ENCODE results near the gene USP32. TPM values are rescaled to one million over a fixed set of nuclear protein-coding genes. Genes with fewer than 3 reads are reported as not detected.

Gene USP32
- total and polyA plus RNA-seq, 2 donors from 2014 or later = 14.6 to 53.1 TPM

DNA sequence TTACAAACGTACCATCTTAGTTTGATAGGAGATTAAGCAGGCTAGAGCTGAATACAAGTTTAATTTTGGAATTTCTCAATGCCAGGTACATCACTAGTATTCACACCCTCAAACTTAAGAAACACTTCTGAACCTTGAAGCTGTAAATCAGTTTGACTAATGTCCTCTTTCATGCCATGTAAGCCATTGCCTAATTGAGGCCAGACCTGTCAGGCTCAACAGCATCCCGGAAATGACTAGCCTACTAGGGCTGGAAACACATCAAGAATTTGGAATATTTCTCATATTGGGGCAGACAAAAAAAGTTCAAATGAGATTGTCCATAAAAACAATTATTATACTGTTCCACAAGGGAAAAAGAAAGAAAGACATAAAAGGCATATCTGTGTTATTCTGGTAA lies 1.7 kb downstream of the USP32 start:
- H3K4me3 ChIP-seq (ENCODE audit: low read length in 3 of 3) = peak overlapping the region; percentile 77 to 96 (median 94)
- DNase-seq = peak in 2 of 5 donors; percentile 14 to 39
- H3K9ac ChIP-seq (ENCODE audit: low read length in 3 of 3) = peak overlapping the region in 1 of 3 donors; percentile 69
- TF ChIP-seq, protein P1, sequence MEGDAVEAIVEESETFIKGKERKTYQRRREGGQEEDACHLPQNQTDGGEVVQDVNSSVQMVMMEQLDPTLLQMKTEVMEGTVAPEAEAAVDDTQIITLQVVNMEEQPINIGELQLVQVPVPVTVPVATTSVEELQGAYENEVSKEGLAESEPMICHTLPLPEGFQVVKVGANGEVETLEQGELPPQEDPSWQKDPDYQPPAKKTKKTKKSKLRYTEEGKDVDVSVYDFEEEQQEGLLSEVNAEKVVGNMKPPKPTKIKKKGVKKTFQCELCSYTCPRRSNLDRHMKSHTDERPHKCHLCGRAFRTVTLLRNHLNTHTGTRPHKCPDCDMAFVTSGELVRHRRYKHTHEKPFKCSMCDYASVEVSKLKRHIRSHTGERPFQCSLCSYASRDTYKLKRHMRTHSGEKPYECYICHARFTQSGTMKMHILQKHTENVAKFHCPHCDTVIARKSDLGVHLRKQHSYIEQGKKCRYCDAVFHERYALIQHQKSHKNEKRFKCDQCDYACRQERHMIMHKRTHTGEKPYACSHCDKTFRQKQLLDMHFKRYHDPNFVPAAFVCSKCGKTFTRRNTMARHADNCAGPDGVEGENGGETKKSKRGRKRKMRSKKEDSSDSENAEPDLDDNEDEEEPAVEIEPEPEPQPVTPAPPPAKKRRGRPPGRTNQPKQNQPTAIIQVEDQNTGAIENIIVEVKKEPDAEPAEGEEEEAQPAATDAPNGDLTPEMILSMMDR (IDR thresholded peaks at IDR 0.05; ENCODE audit: borderline replicate concordance, extremely low read depth, insufficient read depth) = no peak
- H3K9me3 ChIP-seq (ENCODE audit: control insufficient read depth in 2 of 3, insufficient read depth in 1 of 3, low read length in 3 of 3) = no peaks in the 10 kb centered on the region
- no peak for FAIRE-seq
- H3K27me3 ChIP-seq (ENCODE audit: control insufficient read depth, insufficient read depth, low read length) = no peaks in the 10 kb centered on the region
- intact Hi-C loops (cut with DNase I) = no loop called here
- peaks cover 0 to 9% (median 6%) of the 10 kb centered on the region in 3 donors for H3K4me1 ChIP-seq (ENCODE audit: control insufficient read depth in 2 of 3, insufficient read depth in 2 of 3, low read depth in 1 of 3, low read length in 3 of 3)
- H3K27ac ChIP-seq (ENCODE audit: low read depth in 2 of 2, low read length in 2 of 2) = no peak overlapping the region
- no peaks in the 10 kb centered on the region for H3K36me3 ChIP-seq (ENCODE audit: control insufficient read depth in 2 of 3, insufficient read depth in 3 of 3, low read length in 3 of 3)

DNA sequence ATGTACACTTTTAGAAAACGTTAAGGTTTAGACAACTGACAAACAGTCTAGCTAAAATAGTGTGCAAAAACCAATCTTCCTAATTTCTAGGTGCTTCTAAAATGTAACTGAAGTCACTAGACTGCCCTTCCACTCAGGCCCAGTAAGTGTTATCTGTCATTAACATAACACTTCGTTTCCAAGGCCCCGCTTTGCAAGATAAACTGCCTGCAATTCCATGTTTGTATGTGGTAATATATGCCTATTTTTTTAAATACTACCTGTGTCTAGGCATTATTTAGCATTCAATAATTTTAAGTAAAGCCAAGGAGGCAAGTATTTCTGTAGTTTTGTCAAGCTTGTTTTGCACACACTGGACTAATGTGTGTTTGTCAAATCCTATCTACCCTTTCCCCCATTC lies 3.2 kb downstream of the USP32 start:
- Histone ChIP-seq H3K4me1 (ENCODE audit: control insufficient read depth in 2 of 3, insufficient read depth in 2 of 3, low read depth in 1 of 3, low read length in 3 of 3) (peaks cover 0 to 7% (median 6%) of the 10 kb centered on the region in 3 donors), H3K36me3 (ENCODE audit: control insufficient read depth in 2 of 3, insufficient read depth in 3 of 3, low read length in 3 of 3) (no peaks in the 10 kb centered on the region), H3K27ac (ENCODE audit: low read depth in 2 of 2, low read length in 2 of 2) (no peak overlapping the region), H3K4me3 (ENCODE audit: low read length in 3 of 3) (no peak overlapping the region), H3K9ac (ENCODE audit: low read length in 3 of 3) (no peak overlapping the region), H3K9me3 (ENCODE audit: control insufficient read depth in 2 of 3, insufficient read depth in 1 of 3, low read length in 3 of 3) (no peaks in the 10 kb centered on the region), H3K27me3 (ENCODE audit: control insufficient read depth, insufficient read depth, low read length) (no peaks in the 10 kb centered on the region)
- no peak for DNase-seq
- FAIRE-seq = no peak
- TF ChIP-seq, protein P1 (IDR thresholded peaks at IDR 0.05; ENCODE audit: borderline replicate concordance, extremely low read depth, insufficient read depth) = no peak
- intact Hi-C loops (cut with DNase I) = no loop called here

DNA sequence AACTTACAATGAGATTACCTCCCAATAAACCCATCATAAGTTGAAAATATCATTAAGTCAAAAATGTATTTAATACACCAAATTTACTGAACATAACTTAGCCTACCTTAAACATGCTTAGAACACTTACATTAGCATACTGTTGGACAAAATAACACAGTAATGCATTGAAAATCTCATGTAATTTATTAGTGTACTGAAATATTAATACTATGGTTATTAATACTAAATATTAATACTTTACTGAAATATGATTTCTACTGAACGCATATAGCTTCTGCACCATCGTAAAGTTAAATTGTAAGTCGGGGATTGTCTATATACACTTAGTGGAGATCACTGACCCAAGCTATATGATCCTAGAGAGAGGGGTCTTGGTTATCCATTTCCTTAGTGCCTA lies 4.3 kb downstream of the USP32 start:
- Histone ChIP-seq H3K9ac (ENCODE audit: low read length in 3 of 3) (no peak overlapping the region), H3K36me3 (ENCODE audit: control insufficient read depth in 2 of 3, insufficient read depth in 3 of 3, low read length in 3 of 3) (no peaks in the 10 kb centered on the region), H3K4me3 (ENCODE audit: low read length in 3 of 3) (no peak overlapping the region), H3K9me3 (ENCODE audit: control insufficient read depth in 2 of 3, insufficient read depth in 1 of 3, low read length in 3 of 3) (no peaks in the 10 kb centered on the region), H3K4me1 (ENCODE audit: control insufficient read depth in 2 of 3, insufficient read depth in 2 of 3, low read depth in 1 of 3, low read length in 3 of 3) (peaks cover 0 to 7% (median 0%) of the 10 kb centered on the region in 3 donors), H3K27ac (ENCODE audit: low read depth in 2 of 2, low read length in 2 of 2) (no peak overlapping the region), H3K27me3 (ENCODE audit: control insufficient read depth, insufficient read depth, low read length) (no peaks in the 10 kb centered on the region)
- DNase-seq (no peak), FAIRE-seq (no peak)
- intact Hi-C loops (cut with DNase I) = no loop called here
- TF ChIP-seq, protein P1 (IDR thresholded peaks at IDR 0.05; ENCODE audit: borderline replicate concordance, extremely low read depth, insufficient read depth) = no peak
